Calu3 (cell line): ENCODE results near the gene KCNRG. TPM values are rescaled to one million over a fixed set of nuclear protein-coding genes. Genes with fewer than 3 reads are reported as not detected.

Experiments used
- BruUV-seq: library from RNA; stranded (reverse); fragments of 400-500 nt; replicated peaks from 2 replicates; lab custom pipeline; 2021; lab: Mats Ljungman, UMichigan
- CTCF ChIA-PET: fragments of 300-600 bp; sonication (Branson Sonifier 250); formaldehyde crosslinking; loops from one replicate; lab custom pipeline; 2022; ENCODE audit warnings: antibody characterized with exemption; lab: Charles Lee
- DNase-seq: peaks from one replicate; pipeline ENCODE4 v3.0.0; 2022
- H3K27ac Mint-ChIP-seq: one replicate; pipeline ENCODE4 v1.8.0; 2022; ENCODE audit warnings: mixed read lengths; ENCODE audit not compliant: unreplicated experiment
- H3K27me3 Mint-ChIP-seq: one replicate; pipeline ENCODE4 v1.8.0; 2022; ENCODE audit warnings: mixed read lengths; ENCODE audit not compliant: unreplicated experiment
- H3K36me3 Mint-ChIP-seq: one replicate; pipeline ENCODE4 v1.8.0; 2022; ENCODE audit warnings: mild to moderate bottlenecking, moderate library complexity, mixed read lengths; ENCODE audit not compliant: insufficient read depth, unreplicated experiment
- H3K4me1 Mint-ChIP-seq: one replicate; pipeline ENCODE4 v1.8.0; 2022; ENCODE audit warnings: mild to moderate bottlenecking, low read depth, mixed read lengths; ENCODE audit not compliant: unreplicated experiment
- H3K4me3 Mint-ChIP-seq: one replicate; pipeline ENCODE4 v1.8.0; 2022; ENCODE audit warnings: mild to moderate bottlenecking, low read depth, moderate library complexity, mixed read lengths; ENCODE audit not compliant: unreplicated experiment
- H3K9me3 Mint-ChIP-seq: one replicate; pipeline ENCODE4 v1.8.0; 2022; ENCODE audit warnings: low read depth, mixed read lengths; ENCODE audit not compliant: unreplicated experiment
- CTCF ChIP-seq: fragments of 200-600 bp; IDR thresholded peaks from one replicate; pipeline ENCODE4 v1.8.0; 2022; ENCODE audit warnings: antibody characterized with exemption; ENCODE audit not compliant: unreplicated experiment
- intact Hi-C: fragments of 100-400 bp; cut with micrococcal nuclease; formaldehyde crosslinking; loops from one replicate; pipeline ENCODE4 v1.10.0; 2022; ENCODE audit not compliant: unreplicated experiment
- total RNA-seq: library from RNA; stranded (reverse); gene quantifications from 2 replicates; pipeline ENCODE4 v1.2.3, GENCODE V29; 2022

The KCNRG gene
- total RNA-seq, 1 experiment from 2014 or later: not detected

GRCh38 chr13:49976314-49977258 lies 38.7 kb upstream of the KCNRG start:
- peak; percentile 58 for DNase-seq
- Mint-ChIP-seq H3K4me3 (no peak overlapping the region), H3K27ac (peak overlapping the region; percentile 61), H3K4me1 (peaks cover 7% of the 10 kb centered on the region), H3K36me3 (no peaks in the 10 kb centered on the region), H3K9me3 (no peaks in the 10 kb centered on the region), H3K27me3 (no peaks in the 10 kb centered on the region)
- CTCF ChIA-PET: interaction anchor here (0.5 to 1.3 kb wide), 11 partner anchors 12 to 935 kb away, joined by 3 to 12 read pairs (median 3); partner anchors contain the start of gene SPRYD7
- BruUV-seq: no TSS peak
- intact Hi-C loops: loop anchor here (5.0 to 10.0 kb wide), 4 partner anchors 556 to 1096 kb away; no protein-coding TSS in a partner anchor
- TF ChIP-seq CTCF: peak; percentile 59

- H3K27me3 Mint-ChIP-seq: no peaks in the 10 kb centered on the region
- intact Hi-C loops: loop anchor here (5.0 to 10.0 kb wide), 4 partner anchors 554 to 1094 kb away; no protein-coding TSS in a partner anchor
- H3K4me1 Mint-ChIP-seq: peaks cover 1% of the 10 kb centered on the region
- no peak overlapping the region for H3K27ac Mint-ChIP-seq
- no peaks in the 10 kb centered on the region for H3K36me3 Mint-ChIP-seq
- no peaks in the 10 kb centered on the region for H3K9me3 Mint-ChIP-seq
- CTCF ChIA-PET: no interaction called here
- no peak for DNase-seq
- BruUV-seq: no TSS peak
- no peak for TF ChIP-seq CTCF
- no peak overlapping the region for H3K4me3 Mint-ChIP-seq
Observed at GRCh38 chr13:49977992-49978391, 37.3 kb upstream of the KCNRG start.

GRCh38 chr13:49980266-49980665 lies 35.0 kb upstream of the KCNRG start:
- intact Hi-C loops: no loop called here
- DNase-seq: no peak
- Mint-ChIP-seq H3K27me3 (no peaks in the 10 kb centered on the region), H3K4me3 (no peak overlapping the region), H3K36me3 (no peaks in the 10 kb centered on the region), H3K9me3 (no peaks in the 10 kb centered on the region), H3K27ac (no peak overlapping the region), H3K4me1 (no peaks in the 10 kb centered on the region)
- CTCF ChIA-PET: no interaction called here
- BruUV-seq: no TSS peak
- TF ChIP-seq CTCF: no peak

GRCh38 chr13:49985129-49985528 lies 30.1 kb upstream of the KCNRG start:
- no peak for TF ChIP-seq CTCF
- Mint-ChIP-seq H3K9me3 (no peaks in the 10 kb centered on the region), H3K4me1 (no peaks in the 10 kb centered on the region), H3K27me3 (no peaks in the 10 kb centered on the region), H3K27ac (no peak overlapping the region), H3K4me3 (no peak overlapping the region), H3K36me3 (no peaks in the 10 kb centered on the region)
- DNase-seq: no peak
- CTCF ChIA-PET: interaction anchor here (0.6 kb wide), 2 partner anchors 510 to 596 kb away, joined by 3 to 4 read pairs; no protein-coding TSS in a partner anchor
- intact Hi-C loops: no loop called here
- BruUV-seq: no TSS peak
